Stimulated activated CD4-positive, alpha-beta T cell treated with anti-CD3 and anti-CD28 coated beads, Interleukin-2, amount 100 ng/mL, for 4 hours (primary cell): ENCODE data around the gene TUT1.
A peak's percentile ranks its signal among the peaks of the same experiment; 100 is the strongest.
"Not testable (repeated sequence)": the region's sequence is repeated elsewhere in the genome, so short reads cannot be mapped to it uniquely, and the experiment has no call there.

Source experiments
- DNase-seq: peaks from one replicate; pipeline ENCODE4 v3.0.0-alpha.2; 2020; ENCODE audit warnings: low read depth

TUT1 gene, protein sequence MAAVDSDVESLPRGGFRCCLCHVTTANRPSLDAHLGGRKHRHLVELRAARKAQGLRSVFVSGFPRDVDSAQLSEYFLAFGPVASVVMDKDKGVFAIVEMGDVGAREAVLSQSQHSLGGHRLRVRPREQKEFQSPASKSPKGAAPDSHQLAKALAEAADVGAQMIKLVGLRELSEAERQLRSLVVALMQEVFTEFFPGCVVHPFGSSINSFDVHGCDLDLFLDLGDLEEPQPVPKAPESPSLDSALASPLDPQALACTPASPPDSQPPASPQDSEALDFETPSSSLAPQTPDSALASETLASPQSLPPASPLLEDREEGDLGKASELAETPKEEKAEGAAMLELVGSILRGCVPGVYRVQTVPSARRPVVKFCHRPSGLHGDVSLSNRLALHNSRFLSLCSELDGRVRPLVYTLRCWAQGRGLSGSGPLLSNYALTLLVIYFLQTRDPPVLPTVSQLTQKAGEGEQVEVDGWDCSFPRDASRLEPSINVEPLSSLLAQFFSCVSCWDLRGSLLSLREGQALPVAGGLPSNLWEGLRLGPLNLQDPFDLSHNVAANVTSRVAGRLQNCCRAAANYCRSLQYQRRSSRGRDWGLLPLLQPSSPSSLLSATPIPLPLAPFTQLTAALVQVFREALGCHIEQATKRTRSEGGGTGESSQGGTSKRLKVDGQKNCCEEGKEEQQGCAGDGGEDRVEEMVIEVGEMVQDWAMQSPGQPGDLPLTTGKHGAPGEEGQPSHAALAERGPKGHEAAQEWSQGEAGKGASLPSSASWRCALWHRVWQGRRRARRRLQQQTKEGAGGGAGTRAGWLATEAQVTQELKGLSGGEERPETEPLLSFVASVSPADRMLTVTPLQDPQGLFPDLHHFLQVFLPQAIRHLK

DNA sequence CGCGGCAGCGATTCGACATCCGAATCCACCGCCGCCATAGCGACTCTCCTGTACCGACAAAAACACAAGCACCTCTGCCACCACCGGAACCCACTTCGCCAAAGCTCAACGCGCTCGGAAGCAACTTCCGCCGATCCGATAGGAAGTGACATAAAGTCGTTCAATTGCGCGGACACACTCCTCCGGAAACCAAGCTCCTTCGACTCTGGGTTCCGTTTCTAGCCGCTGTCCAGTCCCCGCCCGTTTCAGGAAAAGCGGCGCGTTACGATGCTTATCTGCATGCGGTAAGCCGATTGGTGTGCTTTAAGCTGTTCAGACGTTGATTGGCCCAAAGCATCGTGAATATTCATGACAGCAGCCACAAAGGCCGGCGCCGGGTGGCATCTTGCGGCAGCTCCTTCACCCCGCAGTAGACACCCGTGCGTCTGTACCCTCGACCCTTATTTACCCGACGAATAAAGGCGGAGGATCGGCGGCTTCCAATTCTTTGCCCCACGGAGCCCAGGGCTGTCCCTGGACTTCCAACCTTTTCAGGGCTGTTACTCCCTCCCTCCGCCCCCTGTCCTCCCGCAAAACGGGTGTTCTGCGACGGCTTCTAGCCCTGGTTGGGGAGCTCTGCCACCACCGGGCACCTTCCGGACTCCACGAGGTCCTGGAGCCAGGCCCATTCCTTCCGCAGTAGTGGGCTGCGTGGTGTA, at the start of gene TUT1:
TUT1 (minus strand) TSS at position 76 of the 698 bp plus-strand sequence; CDS start at position 38, 38 bp downstream.
- DNase-seq, result peak; percentile 92

- DNase-seq, result no peak
These were observed 41.2 kb upstream of the TUT1 start for GRCh38 chr11:62632492-62632891.

DNA sequence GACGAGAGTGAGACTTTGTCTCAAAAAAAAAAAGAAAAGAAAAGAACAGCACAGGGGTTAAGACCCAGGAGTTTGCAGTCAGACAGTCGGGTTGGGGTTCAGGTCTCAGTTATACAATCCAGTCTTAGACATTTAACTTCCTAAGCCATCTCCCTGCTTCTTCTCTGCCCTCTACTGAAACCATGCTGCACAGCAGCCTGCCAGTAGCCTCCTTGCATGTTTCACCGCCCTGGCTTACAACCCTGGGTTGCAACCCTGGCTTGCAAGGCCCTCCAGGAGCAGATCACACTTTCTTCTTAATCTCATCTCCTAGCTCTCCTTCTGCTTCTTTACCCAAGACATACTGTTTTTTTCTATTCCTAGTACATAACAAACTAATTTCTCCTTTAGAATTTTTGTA, 36.4 kb upstream of the TUT1 start:
- DNase-seq, result no peak

DNA sequence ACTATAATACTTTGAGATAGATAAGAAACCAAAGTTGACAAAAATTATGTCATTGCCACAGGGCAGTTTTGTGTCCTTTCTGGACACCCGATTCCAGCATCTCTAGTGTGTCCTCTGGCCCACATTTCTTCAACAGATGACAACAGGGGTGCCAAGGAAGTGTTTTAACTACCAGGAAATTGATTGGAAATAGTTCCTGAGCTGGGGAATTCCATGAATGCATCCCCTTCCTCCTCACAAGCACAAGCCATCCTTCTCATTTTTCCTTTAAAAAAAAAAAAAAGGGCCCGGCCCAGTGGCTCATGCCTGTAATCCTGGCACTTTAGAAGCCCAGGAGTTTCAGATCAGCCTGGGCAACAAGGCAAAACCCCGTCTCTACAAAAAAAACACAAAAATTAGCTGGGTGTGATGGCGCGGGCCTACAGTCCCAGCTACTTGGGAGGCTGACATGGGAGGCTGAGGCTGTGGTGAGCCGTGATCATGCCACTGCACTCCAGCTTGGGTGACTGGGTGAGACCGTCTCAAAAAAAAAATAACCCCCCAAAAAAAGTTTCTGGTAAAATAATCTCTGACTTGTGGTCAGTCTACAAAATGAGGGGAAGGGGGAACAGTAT, 31.3 kb upstream of the TUT1 start:
- DNase-seq, result no peak

GRCh38 chr11:62621567-62622470, 30.5 kb upstream of the TUT1 start, which contains the start of gene B3GAT3:
B3GAT3 (minus strand) TSS chr11:62621986; CDS start chr11:62621947, 39 bp downstream.
- DNase-seq, result peak; percentile 97

- DNase-seq, result no peak
These were observed 29.8 kb upstream of the TUT1 start for GRCh38 chr11:62621027-62621566.

- DNase-seq, result not testable (repeated sequence)
These were observed 25.6 kb upstream of the TUT1 start for GRCh38 chr11:62616957-62617356.

- DNase-seq, result no peak
These were observed 24.2 kb upstream of the TUT1 start for GRCh38 chr11:62615521-62615920.

DNA sequence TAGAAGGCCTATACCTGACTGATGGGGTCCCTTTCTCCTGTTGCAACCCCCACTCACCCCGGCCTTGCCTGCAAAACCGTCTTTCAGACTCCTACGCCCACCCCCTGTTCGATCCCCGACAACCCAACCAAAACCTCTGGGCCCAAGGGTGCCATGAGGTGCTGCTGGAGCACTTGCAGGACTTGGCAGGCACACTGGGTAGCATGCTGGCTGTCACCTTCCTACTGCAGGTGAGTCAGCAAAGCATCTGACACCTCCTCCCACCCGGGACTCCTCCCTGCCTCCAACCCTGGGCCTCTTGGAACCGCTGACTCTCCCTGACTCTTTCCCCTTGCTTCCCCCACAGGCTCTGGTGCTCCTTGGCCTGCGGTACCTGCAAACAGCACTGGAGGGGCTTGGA, 23.0 kb upstream of the TUT1 start:
- peak; percentile 41 for DNase-seq

GRCh38 chr11:62613291-62613778, 22.0 kb upstream of the TUT1 start:
- no peak for DNase-seq

DNA sequence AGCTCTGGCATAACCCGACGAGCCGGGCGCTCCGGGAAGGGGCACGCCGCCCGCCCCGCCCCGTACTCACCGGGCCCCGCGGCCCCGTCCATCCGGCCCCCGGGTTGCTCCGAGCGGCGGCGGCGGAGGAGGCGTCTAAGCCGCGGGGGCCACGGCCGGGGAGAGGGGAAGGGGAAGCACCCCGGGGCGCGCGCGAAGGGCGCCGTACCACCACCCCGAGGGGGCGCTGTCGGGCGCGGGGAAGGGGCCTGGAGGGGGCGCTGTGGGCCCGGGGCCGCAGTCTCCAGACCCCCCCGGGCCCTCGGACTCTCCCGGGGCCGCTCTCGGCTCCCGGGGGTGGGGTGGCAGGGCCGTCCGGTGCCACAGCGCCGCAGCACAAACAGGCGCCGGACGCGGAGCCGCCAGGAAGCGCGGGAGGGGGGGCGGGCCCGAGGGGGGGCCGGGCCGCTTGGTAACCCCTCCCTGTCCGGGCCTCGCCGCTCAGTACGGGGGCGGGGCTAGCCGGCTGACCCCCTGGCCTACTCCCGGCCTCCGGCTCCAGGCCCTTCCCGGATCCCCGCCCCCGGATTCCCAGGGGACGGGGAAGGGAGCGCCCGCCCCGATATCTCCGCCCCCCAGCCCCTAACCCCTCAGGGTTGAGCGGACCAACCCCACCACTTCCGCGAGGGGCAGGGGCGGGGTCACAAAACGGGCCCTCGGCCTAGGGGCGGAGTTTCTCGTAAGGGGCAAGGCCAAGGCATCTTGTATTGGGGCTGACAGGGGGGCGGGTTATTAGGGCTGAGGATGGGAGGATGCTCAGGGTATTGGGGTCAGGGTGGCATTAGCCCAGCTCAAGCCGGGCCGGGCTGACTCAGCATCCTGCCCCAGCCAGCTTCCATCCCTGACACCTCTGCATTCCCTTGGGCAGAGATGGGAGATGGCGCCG, 21.3 kb upstream of the TUT1 start, which contains the start of the genes EML3 and ROM1:
EML3 (minus strand) TSS at position 410 of the 925 bp plus-strand sequence; CDS start at position 92, 318 bp downstream.
ROM1 (plus strand) TSS at position 892 of the 925 bp plus-strand sequence; CDS start at position 917, 25 bp downstream.
- peak; percentile 83 for DNase-seq

DNA sequence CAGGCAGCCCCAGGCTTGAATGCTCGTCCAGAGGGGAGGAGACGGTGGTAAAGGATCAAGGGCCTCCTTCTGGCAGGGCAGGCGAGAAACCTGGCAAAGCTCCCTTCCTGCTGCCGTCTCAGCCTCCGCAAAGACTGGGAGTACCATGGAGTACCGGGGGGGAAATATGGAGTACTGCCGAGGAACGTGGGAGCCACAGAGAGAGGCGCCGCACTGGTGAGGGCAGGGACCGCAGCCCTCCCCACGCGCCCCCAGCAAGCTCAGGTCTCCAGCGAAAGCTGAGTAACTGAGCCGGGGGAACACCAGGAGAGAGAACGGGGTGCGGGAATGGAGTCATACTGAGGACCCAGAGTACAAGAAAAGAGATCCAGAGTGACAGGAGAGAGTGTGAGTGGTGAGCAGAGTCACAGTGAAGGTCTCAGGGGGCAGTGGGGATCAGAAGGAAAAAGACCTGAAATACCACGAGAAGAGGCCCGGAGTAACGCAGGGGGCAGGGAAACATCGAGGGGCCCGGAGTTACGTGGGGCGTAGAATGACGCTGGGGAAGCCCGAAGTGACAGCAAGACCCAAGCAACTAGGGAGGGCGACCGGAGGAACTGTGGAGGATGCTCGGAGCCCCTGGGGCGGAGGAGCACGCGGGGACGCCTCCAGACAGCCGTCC, 20.5 kb upstream of the TUT1 start:
- DNase-seq, result no peak

GRCh38 chr11:62610814-62611704, 19.7 kb upstream of the TUT1 start:
- DNase-seq, result no peak

DNA sequence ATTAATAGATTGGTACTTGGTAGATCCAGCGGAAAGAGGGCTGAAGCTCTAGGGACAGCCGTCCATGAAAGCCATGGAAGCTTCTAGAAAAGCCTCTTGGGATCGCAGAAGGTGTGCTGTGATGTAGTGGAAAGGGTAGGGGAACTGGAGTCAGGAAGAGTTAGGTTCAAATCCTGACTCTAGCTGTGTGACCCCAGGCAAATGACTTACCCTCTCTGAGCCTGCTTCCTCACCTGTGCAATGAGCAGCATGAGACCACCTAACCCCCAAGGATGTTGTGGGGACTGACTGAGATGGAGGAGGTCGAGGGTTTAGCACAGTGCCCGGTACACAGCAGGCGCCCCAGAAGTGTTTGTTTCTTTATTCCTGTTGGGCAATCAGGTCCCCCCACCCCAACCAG, 19.1 kb upstream of the TUT1 start:
- DNase-seq, result no peak

GRCh38 chr11:62608776-62609175, 17.5 kb upstream of the TUT1 start:
- no peak for DNase-seq

GRCh38 chr11:62607714-62608113, 16.4 kb upstream of the TUT1 start:
- DNase-seq, result no peak

- no peak for DNase-seq
These were observed 14.6 kb upstream of the TUT1 start for GRCh38 chr11:62605902-62606301.
